ENCODE measurements around the gene KLHL28.

DNA sequence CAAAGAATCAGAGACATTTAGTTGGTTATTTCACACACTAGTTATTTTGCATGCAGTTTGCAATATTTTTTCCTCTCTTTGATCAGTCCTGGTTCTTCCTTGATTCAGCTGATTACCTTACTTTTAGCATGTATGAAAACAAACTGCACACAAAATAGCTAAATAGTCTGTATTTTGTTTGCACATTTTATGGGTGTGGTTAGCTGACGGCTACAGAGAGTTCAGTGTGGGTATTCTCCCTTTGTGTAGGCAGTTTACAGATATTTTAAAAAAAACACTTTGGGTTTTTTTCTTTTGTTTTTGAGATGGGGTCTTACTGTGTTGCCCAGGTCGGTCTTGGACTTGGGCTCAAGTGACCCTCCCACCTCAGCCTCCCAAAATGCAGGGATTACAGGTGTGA is 28.8 kb upstream of the KLHL28 start:
- TF ChIP-seq POLR2A (IDR thresholded peaks at IDR 0.05): no peak
- TF ChIP-seq, protein P1, sequence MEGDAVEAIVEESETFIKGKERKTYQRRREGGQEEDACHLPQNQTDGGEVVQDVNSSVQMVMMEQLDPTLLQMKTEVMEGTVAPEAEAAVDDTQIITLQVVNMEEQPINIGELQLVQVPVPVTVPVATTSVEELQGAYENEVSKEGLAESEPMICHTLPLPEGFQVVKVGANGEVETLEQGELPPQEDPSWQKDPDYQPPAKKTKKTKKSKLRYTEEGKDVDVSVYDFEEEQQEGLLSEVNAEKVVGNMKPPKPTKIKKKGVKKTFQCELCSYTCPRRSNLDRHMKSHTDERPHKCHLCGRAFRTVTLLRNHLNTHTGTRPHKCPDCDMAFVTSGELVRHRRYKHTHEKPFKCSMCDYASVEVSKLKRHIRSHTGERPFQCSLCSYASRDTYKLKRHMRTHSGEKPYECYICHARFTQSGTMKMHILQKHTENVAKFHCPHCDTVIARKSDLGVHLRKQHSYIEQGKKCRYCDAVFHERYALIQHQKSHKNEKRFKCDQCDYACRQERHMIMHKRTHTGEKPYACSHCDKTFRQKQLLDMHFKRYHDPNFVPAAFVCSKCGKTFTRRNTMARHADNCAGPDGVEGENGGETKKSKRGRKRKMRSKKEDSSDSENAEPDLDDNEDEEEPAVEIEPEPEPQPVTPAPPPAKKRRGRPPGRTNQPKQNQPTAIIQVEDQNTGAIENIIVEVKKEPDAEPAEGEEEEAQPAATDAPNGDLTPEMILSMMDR (IDR thresholded peaks at IDR 0.05): no peak
